Mucosa of gallbladder (tissue), 1 donor: ENCODE measurements around the gene POU6F2. TPM values are rescaled to one million over a fixed set of nuclear protein-coding genes. Genes with fewer than 3 reads are reported as not detected.
A peak's percentile ranks its signal among the peaks of the same experiment; 100 is the strongest.

ENCODE experiments used
- DNase-seq: peaks from one replicate; pipeline ENCODE4 v3.0.0-alpha.2; 2020; ENCODE audit warnings: low spot score
- total RNA-seq: library from RNA; stranded (reverse); gene quantifications from one replicate; pipeline ENCODE4 v1.2.1, GENCODE V29; 2021
- donor health status: DM: no; HTN: no; CAD: no.

The POU6F2 gene
- total RNA-seq, 1 donor from 2014 or later: 7.9 TPM

- no peak for DNase-seq
These were observed 150.7 kb downstream of the POU6F2 start for GRCh38 chr7:39128287-39128843.

GRCh38 chr7:39130274-39130673, 152.6 kb downstream of the POU6F2 start:
- DNase-seq: no peak

- peak; percentile 16 for DNase-seq
These were observed 153.3 kb downstream of the POU6F2 start for GRCh38 chr7:39130857-39131526.

GRCh38 chr7:39132306-39132705, 154.6 kb downstream of the POU6F2 start:
- no peak for DNase-seq

GRCh38 chr7:39133088-39133487, 155.4 kb downstream of the POU6F2 start:
- no peak for DNase-seq

- DNase-seq: no peak
These were observed 159.8 kb downstream of the POU6F2 start for GRCh38 chr7:39137480-39137879.

GRCh38 chr7:39142750-39143149, 165.0 kb downstream of the POU6F2 start:
- no peak for DNase-seq

GRCh38 chr7:39144420-39144819, 166.7 kb downstream of the POU6F2 start:
- no peak for DNase-seq

- DNase-seq: no peak
These were observed 167.6 kb downstream of the POU6F2 start for GRCh38 chr7:39145283-39145682.

GRCh38 chr7:39145935-39146334, 168.2 kb downstream of the POU6F2 start:
- DNase-seq: no peak

- no peak for DNase-seq
These were observed 175.0 kb downstream of the POU6F2 start for GRCh38 chr7:39152701-39153100.

- no peak for DNase-seq
These were observed 175.4 kb downstream of the POU6F2 start for GRCh38 chr7:39153113-39153512.

GRCh38 chr7:39153647-39154046, 175.9 kb downstream of the POU6F2 start:
- DNase-seq: no peak

- DNase-seq: no peak
These were observed 177.1 kb downstream of the POU6F2 start for GRCh38 chr7:39154815-39155214.

- no peak for DNase-seq
These were observed 180.7 kb downstream of the POU6F2 start for GRCh38 chr7:39158367-39158766.

- no peak for DNase-seq
These were observed 184.2 kb downstream of the POU6F2 start for GRCh38 chr7:39161903-39162302.

- no peak for DNase-seq
These were observed 187.2 kb downstream of the POU6F2 start for GRCh38 chr7:39164887-39165286.

GRCh38 chr7:39168403-39169098, 190.8 kb downstream of the POU6F2 start:
- DNase-seq: no peak

- no peak for DNase-seq
These were observed 194.4 kb downstream of the POU6F2 start for GRCh38 chr7:39172137-39172536.

- DNase-seq: no peak
These were observed 203.7 kb downstream of the POU6F2 start for GRCh38 chr7:39181398-39181797.

GRCh38 chr7:39183796-39184195, 206.1 kb downstream of the POU6F2 start:
- DNase-seq: no peak

GRCh38 chr7:39184391-39184790, 206.7 kb downstream of the POU6F2 start:
- peak; percentile 33 for DNase-seq

GRCh38 chr7:39186131-39186530, 208.4 kb downstream of the POU6F2 start:
- no peak for DNase-seq
